Keratinocyte (primary cell): Measurements from ENCODE around the gene SECTM1.

Experiments used
- EZH2 ChIP-seq: IDR thresholded peaks from one replicate; pipeline ENCODE4 v1.6.1; 2012; ENCODE audit warnings: inconsistent platforms, mild to moderate bottlenecking, low read length, moderate library complexity
- TF ChIP-seq, protein P1 (sequence below), 3 experiments: IDR thresholded peaks in 1 of 3; conservative IDR thresholded peaks in 1 of 3; optimal IDR thresholded peaks in 1 of 3; 2 replicates in 2 of 3; 3 replicates in 1 of 3; pipeline versions ENCODE3 to v1.5.1; 2011; ENCODE audit warnings: low read length in 3 of 3, mild to moderate bottlenecking in 3 of 3, moderate library complexity in 2 of 3, control low read depth in 1 of 3, inconsistent platforms in 1 of 3; ENCODE audit not compliant: insufficient read depth in 2 of 3; ENCODE audit errors: extremely low read depth in 1 of 3

GRCh38 chr17:82297280-82297713 is 36.3 kb downstream of the SECTM1 start:
- no peak for TF ChIP-seq EZH2
- TF ChIP-seq, protein P1, sequence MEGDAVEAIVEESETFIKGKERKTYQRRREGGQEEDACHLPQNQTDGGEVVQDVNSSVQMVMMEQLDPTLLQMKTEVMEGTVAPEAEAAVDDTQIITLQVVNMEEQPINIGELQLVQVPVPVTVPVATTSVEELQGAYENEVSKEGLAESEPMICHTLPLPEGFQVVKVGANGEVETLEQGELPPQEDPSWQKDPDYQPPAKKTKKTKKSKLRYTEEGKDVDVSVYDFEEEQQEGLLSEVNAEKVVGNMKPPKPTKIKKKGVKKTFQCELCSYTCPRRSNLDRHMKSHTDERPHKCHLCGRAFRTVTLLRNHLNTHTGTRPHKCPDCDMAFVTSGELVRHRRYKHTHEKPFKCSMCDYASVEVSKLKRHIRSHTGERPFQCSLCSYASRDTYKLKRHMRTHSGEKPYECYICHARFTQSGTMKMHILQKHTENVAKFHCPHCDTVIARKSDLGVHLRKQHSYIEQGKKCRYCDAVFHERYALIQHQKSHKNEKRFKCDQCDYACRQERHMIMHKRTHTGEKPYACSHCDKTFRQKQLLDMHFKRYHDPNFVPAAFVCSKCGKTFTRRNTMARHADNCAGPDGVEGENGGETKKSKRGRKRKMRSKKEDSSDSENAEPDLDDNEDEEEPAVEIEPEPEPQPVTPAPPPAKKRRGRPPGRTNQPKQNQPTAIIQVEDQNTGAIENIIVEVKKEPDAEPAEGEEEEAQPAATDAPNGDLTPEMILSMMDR (optimal IDR thresholded peaks at IDR 0.05 in 1 of 3, IDR thresholded peaks at IDR 0.05 in 1 of 3, conservative IDR thresholded peaks at IDR 0.05 in 1 of 3; ENCODE audit: extremely low read depth in 1 of 3, insufficient read depth in 2 of 3, low read length in 3 of 3) = no peak
